GM18511 (cell line): ENCODE results near the gene TBC1D22A.
"Not testable (repeated sequence)": the region's sequence is repeated elsewhere in the genome, so short reads cannot be mapped to it uniquely, and the experiment has no call there.

Experiments used
- ATAC-seq: cut with Tn5 transposase; IDR thresholded peaks from one replicate; pipeline ENCODE4 v1.9.1; 2021; ENCODE audit warnings: mild to moderate bottlenecking, moderate library complexity; ENCODE audit not compliant: unreplicated experiment

The TBC1D22A gene

DNA sequence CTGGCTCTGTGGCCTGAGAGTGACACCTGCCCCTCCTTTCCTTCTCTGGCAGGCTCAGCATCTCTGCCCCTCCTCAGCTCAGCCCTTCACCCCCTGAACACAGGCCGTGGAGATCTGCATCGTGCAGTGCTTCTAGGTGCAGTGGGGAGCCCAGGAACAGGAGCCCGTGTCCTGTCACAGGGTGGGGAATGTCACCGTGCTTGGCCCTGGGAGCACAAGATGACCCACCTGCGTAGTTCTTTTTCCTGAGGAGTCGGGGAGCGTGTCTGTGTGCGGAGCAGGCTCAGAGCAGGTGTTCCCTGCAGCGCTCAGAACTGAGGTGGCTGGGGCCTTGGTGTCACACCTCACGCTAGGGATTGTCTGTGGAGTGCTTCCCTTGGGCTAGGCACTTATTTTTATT is 10.6 kb downstream of the TBC1D22A start:
- ATAC-seq = no peak

DNA sequence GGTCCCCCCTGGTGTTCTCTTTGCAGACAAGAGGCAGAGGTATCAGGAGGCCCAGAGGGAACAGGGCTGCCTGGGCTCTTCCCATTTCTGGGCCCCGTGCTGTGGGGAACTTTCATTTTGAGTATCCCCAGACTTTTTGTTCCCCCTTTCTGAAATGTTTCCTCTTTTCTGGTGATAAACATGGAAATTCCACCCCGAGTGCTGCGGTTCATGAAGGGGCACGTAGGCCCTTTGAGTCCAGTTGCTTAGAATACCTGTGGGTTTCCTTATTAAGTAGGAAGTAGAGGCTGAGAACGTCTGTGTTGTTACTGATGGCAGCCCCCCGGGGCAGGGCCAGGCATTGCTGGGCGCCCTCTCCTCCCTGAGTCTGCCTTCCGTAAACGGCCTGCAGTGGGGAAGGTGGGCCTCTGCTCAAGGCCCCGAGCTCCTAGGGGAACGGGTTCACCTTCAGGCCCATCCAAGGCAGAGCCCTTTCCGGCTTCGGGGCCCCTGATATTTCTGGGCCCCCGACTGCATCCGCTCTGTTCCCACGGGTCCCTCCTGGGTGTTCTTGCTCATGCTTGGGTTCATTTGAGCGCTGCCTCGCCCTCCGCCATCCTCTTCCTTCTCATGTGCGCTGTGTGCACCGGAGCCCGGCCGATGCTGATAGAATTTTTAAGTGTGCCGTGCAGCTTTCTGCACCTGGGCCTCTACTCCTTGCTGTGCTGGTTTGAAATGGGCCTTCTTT is 12.0 kb downstream of the TBC1D22A start:
- peak; percentile 33 for ATAC-seq

DNA sequence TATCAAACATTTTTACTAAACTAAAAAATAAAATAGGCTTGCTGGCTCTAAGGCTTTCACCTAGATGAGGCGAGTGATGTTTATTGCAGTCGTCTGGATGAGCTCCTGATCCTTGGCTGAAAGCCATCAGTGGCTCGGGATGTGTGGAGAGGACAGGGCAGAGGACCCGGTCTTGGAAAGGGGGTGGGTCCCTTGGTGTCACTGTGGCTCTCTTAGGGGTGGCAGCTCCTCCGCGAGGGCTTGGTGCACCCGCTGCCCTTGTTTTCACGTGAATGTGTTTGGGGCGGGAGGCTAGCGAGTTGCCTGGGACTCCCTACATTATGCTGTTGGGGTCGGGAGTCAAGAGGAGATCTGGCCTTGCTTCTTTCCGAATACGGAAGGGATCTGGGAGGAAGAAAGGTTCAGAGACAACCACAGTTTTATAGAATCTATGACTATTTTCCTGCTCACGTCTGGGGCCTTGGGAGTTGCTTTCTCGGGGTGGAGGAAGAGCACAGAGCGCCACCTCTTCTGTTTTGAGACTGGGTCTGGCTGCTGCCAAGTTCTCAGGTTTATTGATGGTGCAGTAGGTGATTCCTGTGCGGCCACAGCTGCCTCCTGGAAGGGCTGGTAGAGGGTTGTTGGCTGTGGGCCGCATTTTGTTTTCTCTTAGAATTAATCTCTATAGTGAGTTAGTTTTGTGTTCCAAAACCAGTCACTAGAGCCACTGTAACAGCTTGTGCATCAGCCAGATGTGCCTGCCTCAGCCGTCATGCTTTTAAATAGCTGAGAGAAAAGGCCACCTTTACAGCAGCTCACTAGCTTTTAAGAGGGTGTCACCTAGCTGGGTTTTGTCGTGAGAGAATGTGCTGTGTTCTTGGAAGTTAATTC is 12.8 kb downstream of the TBC1D22A start:
- ATAC-seq = no peak

DNA sequence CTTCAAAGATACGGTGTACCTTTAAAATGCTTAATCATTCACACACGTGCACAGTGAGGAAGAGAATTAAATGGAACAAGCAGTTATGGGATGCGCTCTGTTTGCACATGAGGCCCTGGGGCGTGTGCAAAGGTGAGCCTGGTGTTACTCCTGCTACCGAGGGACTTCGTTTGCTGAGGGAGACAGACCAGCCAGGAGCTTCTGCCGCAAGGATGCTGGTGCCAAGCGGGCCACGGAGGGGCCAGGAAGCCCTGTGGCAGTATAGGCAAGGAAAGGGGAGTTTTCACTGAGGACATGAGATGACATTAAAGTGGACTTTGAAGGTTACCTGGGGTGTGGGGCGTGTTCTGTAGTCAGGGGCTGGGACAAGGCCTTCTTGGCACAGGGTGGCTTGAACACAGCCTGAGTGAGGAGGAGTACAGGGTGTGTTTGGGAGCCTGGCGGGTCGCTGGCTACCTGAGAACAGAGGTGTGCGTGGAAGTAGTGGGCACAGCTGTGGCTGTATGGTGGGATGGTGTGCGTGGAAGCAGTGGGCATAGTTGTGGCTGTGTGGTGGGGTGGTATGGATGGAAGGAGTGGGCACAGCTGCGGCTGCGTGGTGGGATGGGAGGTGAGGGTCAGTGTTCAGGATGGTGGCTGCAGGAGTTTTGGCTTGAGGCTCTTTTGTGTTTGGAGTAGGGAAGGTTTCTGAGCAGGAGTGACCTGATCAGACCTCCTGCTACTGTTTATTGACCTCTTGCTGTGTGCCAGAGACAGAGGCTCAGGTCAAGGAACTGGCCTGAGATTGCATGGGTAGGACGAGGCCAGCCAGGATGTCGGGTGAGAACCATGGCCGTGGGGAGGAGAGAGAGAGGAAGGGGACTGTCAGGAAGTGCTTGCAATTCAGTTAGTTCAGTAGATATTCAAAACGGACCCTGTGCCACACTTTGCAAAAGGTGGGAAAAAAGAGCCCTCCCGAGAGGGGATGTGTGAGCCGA is 13.7 kb downstream of the TBC1D22A start:
- ATAC-seq = no peak

DNA sequence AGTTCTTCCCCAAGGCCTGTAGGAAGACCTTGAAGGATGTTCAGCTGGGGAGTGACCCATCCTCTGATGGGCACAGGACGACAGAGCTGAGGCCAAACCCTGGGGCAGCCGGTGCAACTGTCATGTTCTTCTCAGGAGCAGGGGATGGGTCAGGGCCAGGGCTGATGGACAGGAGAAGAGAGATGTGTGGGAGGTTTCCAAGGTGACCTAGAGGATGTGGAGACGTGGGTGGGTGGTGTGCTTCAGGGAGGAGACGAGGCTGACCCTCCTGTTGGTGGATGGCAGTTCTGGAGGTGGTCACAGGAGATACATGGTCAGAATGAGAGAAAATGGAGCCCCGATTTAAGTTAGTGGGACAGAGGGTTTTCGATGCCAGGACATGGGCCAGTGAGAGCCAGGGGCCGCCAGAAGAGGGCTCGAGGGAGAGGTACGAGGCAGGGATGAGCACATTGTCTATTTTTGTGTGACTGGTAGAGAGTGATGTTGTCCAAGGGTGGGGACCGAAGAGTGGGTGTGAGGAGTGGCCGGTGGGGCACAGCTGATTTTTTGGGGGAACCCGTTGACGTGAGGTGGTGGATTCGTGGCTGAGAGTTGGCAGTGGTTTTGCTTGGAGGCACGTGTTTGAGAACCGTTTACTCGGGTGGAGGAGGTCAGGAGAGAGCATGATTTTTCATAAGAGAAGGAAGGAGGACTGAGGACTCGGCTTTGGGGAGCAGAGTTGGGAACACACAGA is 14.6 kb downstream of the TBC1D22A start:
- peak; percentile 1 for ATAC-seq

DNA sequence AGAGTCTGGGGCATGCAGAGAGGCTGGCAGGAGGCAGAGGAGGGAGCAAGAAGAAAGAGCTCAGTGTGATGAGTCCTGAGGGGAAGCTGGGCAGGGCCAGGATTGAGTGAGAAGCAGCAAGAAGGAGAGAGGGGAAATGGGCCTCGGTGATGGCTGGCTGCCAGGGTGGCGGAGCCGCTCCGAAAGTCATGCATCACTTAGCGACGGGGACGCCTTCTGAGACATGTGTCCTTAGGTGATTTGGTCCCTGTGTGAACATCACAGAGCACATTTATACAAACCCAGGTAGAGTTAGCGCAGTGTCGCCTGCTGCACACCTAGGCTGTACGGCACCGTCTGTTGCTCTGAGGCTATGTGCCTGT is 15.1 kb downstream of the TBC1D22A start:
- ATAC-seq = peak; percentile 34

DNA sequence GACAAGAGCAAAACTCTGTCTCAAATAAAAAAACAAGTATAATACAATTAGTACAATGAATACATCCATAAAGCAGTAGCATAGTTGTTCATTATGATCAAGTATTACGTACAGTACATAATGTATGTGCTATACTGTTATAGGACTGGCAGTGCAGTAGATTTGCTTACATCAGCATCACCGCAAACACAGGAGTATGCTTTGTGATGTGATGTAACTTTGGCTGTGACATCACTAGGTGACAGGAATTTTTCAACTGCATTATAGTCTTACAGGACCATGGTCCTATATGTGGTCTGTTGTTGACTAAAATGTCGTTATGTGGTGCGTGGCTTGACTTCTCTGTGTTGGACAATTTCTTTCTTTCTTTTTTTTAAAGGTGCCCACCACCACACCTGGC is 16.6 kb downstream of the TBC1D22A start:
- ATAC-seq = no peak

DNA sequence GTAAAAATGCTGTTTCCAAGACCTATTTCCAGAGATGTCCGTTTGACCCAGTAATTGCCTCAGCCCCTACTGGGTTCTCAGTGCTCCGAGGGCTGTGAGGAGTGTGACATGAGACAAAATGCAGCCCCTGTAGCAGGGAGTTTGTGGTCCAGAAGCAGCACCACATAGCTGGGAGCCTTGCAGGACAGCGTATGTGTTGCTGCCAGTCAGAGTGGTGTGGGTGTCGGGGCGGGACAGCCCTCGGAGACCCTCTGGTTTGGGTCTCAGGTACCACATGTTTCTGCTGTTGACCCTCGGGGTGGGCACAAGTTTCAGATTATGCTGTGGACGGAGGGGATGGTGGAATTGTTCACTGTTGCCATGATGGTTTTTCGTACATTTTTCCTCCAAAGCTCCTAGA is 17.2 kb downstream of the TBC1D22A start:
- ATAC-seq = no peak

DNA sequence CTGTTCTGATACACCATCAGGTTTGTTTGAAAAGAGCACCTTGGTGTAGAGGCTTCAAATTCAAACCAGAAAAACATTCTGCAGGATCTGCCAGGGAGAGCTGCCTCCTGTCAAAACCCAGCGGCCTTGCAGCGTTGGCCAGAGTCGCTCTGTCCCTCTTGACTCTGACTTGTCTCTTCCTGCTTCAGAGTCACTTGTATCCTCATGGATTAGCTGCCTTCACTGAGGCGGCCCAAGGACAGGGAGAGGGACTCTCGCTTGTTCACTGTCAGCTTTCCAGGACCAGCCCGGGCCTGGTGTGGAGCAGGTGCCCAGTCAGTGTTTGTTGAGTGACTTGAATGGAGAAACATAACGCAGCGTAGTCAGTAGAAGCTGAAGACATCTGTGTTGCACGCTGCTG is 18.0 kb downstream of the TBC1D22A start:
- no peak for ATAC-seq

DNA sequence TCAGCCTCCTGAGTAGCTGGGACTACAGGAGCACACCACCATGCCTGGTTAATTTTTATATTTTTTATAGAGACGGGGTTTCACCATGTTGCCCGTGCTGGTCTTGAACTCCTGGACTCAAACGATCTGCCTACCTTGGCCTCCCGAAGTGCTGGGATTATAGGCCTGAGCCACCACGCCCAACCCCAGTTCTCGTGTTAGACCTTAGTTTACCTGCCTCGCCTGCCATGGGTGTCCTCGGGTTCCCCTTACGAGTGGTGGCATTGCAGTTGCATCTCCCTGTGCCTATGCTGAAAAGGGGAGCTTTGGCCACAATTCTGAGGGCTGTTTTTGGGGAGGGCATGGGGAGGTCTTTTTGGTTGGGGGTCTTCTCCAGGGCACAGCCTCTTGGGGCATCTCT is 18.8 kb downstream of the TBC1D22A start:
- ATAC-seq = no peak

DNA sequence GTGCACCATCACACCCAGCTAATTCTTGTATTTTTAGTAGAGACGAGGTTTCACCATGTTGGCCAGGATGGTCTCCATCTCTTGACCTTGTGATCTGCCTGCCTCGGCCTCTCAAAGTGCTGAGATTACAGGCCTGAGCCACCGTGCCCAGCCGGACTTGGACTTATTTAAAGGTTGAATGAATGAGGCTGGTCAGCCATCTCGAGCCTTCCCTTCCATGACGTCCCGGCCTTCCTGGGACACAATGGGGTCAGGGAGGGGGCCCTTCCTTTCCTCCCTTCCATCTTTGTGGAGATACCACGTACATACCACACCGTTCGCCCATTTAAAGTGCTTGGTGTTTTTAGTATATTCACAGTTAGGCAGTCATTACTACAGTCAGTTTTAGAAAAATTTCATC is 19.8 kb downstream of the TBC1D22A start:
- ATAC-seq = not testable (repeated sequence)

DNA sequence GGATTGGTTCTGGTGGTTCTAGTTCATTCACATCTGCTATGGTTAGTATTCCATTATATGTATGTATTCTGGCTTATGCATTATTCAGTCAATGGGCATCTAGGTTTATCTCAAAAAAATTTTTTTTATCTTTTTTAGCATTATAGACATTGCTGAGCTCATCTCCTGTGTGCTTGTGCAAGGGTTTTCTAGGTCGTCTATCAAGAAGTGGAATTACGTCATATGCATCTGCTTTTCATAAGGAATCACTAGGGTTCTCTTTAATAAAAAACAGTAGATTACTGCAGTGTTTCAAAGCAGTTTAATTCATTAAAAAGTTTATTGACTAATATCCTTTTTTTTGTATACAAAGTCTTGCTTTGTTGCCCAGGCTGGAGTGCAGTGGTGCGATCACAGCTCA is 21.3 kb downstream of the TBC1D22A start:
- ATAC-seq = no peak

DNA sequence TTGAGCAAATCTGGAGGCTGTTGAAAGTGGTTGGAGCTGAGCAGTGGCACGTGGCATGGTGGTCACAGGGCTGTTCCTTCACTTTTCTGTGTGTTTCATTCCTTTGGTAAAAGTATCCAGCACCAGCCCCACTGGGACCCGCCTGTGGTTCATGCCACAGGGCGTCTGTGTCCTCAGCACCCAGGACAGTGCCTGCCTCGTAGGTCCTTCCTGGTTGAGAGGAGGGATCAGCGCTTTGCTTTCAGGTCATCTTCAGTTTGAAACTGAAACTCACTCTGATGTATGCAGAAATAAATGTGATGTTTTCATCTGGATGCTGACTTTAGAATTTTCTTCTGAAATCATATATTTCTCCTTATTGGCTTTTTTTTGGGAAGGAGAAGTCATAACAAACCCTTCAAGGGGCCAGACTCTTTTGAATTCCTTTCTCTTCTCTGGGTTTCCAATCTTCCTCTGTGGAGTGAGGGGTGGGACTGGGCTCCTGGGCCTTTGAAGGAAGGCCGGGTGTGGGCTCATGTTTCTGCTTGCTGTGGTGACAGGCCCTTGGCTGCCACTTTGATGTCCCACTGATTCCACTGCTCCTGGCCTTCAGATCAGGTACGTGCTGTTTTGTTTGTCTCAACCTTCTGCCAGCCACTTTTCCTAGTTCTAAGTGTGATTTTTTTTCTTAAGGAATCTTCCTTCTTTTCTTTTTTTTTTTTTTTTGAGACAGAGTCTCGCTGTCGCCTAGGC is 26.2 kb downstream of the TBC1D22A start:
- ATAC-seq = peak; percentile 59

DNA sequence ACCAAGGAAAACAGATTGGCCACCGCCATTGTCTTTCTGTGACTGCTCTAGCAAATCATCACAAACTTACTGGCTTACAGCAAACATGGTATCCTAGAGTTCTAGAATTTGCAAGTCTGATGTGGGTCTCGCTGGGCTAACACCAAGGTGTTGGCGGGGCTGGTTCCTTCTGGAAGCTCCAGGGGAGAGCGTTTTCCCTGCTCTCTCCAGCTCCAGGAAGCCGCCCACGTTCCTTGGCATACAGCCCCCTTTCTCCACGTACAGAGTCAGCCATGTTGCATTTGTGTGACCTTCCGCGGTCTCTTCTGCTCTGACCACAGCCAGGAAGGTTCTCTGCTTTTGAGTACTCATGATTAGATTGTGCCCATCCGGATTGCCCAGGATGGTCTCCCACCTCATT is 27.5 kb downstream of the TBC1D22A start:
- no peak for ATAC-seq

DNA sequence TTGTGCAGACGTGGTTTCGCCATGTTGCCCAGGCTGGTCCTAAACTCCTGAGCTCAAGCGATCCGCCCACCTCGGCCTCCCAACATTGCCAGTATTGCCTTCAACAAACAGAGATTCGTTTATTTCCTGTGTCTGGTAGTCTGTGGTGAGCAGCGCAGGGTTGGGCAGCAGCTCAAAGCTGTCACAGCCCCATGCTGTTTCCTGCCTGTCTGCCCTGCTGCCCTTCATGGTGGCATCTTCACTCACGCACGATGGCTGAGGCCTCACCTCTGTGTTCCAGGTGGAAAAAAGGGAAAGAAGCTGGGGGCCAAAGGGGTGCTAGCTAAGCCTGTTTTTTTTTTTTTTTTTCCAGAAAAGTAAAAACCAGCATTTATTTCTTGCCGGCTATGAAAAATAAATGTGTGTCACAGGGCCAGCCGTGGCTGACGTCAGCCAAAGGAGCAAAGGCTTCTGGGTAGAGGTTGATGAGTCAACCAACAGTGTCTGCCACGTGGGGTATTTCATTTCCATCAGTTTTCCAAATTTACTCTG is 28.8 kb downstream of the TBC1D22A start:
- ATAC-seq = no peak

DNA sequence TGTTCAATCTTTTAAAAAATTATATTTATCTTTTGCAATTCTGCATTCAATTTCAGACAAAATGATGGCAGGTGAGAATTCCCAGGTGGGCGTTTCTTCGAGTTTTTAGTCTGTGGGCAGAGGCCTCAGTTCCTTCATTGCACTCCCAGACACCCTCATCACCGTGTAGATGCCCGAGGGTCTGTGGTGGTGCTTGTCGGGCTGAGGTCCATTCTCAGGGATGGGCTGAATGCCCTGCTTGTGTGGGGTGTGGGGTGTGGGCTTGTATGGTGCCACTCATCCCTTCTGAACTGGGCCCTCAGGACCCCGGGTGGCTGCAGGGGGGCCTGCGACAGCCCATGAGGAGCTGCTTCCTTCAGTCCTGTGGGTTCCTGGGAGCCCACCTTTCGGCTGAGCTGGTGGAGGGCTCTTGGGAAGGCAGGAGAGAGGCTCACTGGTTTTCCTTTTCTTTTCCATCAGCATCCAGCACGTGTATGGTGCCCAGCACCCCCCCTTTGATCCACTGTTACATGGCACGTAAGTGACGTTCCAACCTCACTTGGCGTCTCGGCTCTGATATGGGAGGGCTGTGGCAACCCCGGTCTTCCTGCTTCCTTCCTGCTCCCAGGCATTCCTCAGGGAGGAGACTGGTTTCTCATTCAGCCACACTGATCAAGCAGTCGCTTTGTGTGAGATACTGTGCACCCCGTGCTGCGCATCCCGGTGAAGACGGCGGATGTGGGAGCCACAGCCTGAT is 29.8 kb downstream of the TBC1D22A start:
- ATAC-seq = no peak

DNA sequence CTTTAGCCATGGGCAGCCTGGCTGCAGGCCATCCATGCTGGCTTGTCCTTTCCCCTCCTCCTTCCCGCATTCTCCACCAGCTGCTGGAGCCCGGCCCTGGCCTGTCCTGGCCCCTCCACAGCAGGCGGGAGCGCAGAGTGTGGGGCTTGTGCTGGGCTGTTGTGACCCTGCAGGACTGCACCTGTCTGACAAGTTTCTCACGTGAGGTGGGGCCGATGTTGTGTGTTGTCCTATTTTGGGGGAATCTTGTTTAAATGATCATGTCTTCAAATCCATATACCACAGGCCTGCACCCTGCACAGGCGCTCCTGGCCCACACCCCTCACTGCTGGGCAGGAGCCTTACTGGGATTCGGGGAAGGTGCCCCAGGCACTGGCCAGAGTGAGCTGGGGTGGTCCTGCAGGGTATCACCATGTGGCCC is 30.4 kb downstream of the TBC1D22A start:
- ATAC-seq = no peak

DNA sequence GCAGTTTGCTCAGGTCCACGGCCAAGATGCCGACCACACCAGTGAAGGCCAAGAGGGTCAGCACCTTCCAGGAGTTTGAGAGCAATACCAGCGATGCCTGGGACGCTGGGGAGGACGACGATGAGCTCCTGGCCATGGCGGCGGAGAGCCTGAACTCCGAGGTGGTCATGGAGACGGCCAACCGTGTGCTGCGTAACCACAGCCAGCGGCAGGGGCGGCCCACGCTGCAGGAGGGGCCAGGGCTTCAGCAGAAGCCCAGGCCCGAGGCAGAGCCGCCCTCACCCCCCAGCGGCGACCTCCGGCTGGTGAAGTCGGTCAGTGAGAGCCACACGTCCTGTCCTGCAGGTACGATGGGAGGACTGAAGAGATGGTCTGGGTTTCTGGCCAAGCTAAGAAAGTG is 31.0 kb downstream of the TBC1D22A start:
- ATAC-seq = no peak

DNA sequence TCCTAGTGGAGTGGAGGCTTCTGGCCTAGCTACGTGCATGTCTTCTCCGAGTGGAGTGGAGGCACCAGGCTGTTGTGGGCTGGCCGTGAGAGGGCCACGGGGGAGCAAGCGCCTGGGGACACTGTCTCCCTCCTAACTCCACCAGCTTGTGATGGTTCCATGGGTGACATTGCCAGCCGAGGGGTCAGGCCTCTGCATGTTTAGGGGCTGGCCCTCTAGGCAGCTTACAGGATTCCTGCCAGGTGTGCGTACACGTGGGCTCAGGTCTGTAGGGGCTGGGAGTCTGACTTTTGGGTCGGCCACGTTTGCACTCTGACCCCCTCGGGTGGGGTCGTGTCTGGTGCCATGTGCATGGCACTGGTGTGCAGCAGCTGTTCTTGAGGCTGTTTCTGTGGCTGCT is 31.6 kb downstream of the TBC1D22A start:
- no peak for ATAC-seq
